HG02763 (cell line): Measurements from ENCODE around the gene INSC.

Experiments used
- ATAC-seq: cut with Tn5 transposase; IDR thresholded peaks from one replicate; pipeline ENCODE4 v1.9.1; 2021; ENCODE audit warnings: mild to moderate bottlenecking, moderate library complexity; ENCODE audit not compliant: unreplicated experiment

Gene INSC

GRCh38 chr11:15145615-15146014, 30.9 kb downstream of the INSC start:
- ATAC-seq: no peak

- ATAC-seq: no peak
Observed at GRCh38 chr11:15146271-15147003, 31.7 kb downstream of the INSC start.

- no peak for ATAC-seq
Observed at GRCh38 chr11:15148169-15148568, 33.4 kb downstream of the INSC start.

DNA sequence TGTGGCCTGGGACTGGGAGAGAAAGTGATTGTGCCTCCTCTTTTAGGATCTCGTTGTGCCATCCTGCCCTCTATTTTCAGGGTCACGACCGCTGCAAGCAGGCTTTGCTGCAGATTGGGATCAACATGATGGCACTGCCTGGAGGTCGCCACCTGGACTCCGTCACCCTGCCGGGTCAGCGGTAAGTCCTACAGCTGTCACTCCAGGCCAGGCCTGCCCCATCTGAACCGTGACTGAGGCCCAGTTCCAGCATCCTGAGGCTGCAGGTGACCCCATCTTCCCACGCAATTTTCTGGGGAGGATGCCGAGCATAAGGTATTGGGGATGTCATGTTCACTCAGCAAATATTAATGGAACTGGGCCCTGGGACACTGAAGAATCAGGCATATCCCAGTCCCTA, 34.3 kb downstream of the INSC start:
- ATAC-seq: no peak

GRCh38 chr11:15150507-15150906, 35.8 kb downstream of the INSC start:
- ATAC-seq: no peak

- ATAC-seq: no peak
Observed at GRCh38 chr11:15153231-15153630, 38.5 kb downstream of the INSC start.

- ATAC-seq: no peak
Observed at GRCh38 chr11:15157181-15157580, 42.5 kb downstream of the INSC start.

- no peak for ATAC-seq
Observed at GRCh38 chr11:15157606-15158137, 42.9 kb downstream of the INSC start.

DNA sequence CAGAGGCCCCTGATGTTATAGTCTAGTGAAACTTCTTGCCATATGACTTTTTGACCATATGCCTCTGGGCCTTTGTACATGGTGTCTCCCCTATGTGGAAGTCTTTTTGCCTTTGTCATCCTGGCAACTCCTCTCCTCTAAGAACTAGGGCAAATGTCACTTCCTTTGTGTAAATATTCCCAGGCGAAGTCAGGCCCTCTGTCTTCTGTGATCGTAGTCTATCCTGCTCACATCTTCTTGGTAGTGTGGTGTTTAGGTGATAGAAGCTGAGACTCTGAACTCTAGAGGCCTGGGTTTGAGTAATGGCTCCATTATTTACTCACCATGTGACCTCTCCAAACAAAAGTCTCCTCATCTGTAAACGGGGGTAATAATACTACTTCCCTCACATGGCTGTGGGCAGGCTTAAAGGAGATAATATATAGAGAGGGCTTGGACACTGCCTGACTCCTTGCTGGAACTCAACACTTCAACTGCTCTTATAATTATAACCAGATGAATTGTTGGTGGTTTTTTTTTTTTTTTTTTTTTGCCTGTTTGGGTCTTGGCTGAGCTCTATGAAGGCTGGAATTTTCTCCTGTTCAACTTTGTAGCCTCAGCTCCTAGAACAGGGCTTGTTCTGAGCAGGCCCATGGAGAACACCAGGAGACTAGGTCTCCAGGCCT, 43.8 kb downstream of the INSC start:
- no peak for ATAC-seq

- peak; percentile 67 for ATAC-seq
Observed at GRCh38 chr11:15159085-15159484, 44.4 kb downstream of the INSC start.

DNA sequence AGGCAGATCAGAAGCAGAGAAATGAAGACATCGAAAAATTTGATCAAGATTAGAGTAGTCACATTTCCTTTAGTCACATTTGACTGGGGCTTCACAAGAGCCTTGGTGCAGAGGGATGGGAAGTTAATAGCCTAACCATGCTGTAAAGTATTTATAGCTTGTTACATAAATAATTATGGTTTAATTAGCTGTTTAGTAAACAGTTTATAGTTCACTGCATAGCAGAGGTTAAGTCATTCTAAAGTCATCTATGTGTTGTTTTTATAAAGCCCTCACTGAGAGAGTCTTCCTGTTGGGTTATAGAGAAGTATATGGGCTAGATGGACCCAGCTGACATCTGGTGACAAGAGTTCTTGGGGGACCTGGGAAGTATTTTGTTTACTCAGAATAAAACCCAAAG, 47.1 kb downstream of the INSC start:
- no peak for ATAC-seq

- ATAC-seq: no peak
Observed at GRCh38 chr11:15163136-15163535, 48.4 kb downstream of the INSC start.

DNA sequence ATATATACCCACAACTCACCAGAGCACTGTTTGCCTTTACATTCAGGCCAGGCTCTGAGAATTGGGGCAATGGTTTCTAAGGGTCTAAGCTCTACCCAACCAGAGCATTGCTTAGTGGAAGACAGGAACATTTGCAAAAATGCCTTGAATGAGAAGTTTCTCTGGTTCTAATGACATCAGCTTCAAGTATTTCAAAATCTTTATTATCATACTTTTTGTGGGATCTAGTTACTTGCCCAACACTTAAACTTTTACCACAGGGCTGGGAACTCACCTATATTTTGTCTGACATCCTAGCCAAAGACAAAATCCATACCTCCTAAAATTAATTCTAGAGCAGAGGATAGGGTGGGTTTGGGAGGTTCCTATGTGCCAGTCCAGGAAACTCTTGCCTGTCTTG, 51.5 kb downstream of the INSC start:
- no peak for ATAC-seq

DNA sequence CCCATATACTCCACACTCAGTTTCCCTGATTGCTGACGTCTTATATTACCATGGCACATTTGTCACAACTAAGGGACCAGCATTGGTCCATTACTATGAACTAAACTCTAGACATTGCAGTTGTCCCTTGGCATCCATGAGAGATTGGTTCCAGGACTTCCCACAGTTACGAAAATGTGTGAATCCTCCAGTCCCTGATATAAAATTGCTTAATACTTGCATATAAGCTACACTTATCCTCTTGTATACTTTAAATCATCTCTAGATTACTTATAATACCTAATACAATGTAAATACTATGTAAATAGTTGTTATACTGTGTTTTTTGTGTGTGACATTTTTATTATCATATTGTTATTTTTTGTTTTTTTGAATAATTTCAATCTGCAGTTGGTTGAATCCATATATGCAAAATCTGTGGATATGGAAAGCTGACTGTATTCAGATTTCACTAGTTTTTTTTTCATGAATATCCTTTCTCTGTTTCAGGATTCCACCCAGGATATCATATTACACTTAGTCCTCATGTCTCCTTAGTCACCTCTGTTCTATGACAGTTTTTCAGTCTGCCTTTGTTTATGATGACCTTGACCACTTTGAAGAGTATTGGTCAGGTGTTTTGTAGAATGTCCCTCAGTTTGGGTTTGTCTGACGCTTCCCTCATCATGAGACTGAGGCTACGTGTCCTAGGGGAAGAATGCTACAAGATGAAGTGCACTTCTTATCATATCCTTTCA, 55.3 kb downstream of the INSC start:
- no peak for ATAC-seq

- no peak for ATAC-seq
Observed at GRCh38 chr11:15170698-15171097, 56.0 kb downstream of the INSC start.

GRCh38 chr11:15171956-15172355, 57.2 kb downstream of the INSC start:
- ATAC-seq: no peak

- ATAC-seq: no peak
Observed at GRCh38 chr11:15175831-15176230, 61.1 kb downstream of the INSC start.

DNA sequence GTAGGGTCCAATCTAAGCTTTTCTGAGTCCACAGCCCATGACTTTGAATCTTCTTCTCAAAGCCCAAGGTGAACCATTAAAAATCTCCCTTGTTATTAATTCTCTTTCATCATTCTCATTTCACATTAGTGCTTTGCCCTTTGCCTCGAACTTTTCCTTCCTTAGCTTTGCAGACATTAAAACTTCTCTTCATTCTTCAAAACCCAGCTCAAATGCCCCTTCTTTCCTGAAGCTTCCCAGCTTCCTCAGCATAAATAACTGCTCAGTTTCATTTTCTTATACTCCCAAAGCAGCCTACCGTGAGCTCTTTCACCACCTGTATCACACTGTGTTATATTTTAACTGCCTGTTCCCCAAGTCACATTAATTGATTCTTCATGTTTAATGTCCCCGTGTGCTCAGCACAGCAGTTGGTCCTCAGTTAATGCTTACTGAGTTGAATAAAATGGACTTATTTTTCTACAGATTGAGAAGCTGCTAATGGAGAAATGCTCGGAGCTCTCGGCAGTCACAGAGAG, 62.0 kb downstream of the INSC start:
- no peak for ATAC-seq

DNA sequence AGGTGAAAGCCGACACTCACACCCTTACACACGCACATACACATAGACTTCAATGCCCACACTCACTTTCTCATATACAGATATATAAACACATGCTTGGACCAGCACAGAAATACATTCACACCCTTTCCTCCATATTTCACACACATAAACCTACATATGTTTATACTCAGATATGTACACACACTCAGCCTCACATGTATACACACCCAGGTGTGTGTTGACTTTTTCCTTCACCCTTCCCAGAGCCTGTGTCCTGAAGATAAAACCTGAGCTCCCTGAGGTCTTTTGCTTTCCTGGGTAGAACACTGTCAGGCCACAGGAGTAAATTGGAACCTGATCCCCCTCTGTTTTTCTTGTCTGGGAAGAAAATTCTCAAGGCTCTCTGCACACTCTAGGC, 62.8 kb downstream of the INSC start:
- no peak for ATAC-seq

GRCh38 chr11:15178214-15178613, 63.5 kb downstream of the INSC start:
- ATAC-seq: no peak

DNA sequence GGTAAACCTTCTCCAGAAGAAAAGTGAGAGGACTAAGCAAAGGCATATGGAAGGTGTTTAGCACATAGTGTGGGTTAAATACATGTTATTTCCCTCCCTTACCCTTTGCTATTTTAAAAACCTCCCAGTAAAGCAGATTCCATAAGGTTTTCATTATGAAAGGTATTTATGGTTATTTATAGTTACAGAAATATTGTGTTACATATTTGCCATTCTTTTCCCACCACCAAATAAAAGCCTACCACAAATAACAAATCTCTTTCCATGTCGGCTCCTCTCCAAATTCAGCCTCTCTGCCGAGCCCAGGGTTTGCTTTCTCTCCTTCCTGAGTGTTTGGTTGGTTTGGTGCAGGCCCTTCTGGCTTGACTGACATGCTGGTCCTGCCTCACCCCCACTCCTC, 64.4 kb downstream of the INSC start:
- ATAC-seq: no peak
